HCT116 (cell line): Measurements from ENCODE around the gene CDK9. TPM values are rescaled to one million over a fixed set of nuclear protein-coding genes. Genes with fewer than 3 reads are reported as not detected.
A peak's percentile ranks its signal among the peaks of the same experiment; 100 is the strongest.

Source experiments
- ATAC-seq: fragments of 200-7000 bp; cut with Tn5 transposase; 2 replicates; pipeline ENCODE4 v1.9.1; 2020; ENCODE audit warnings: mild to moderate bottlenecking, moderate library complexity
- BruUV-seq: library from RNA; stranded (reverse); fragments of 400-500 nt; replicated peaks from 2 replicates; lab custom pipeline; 2021; lab: Mats Ljungman, UMichigan
- CTCF ChIA-PET: fragments of 300-600 bp; sonication (Branson Sonifier 250); formaldehyde crosslinking; loops from one replicate; lab custom pipeline; 2021; ENCODE audit warnings: antibody characterized with exemption; lab: Charles Lee
- POLR2A ChIA-PET: fragments of 300-600, 350-600 bp; sonication (Branson Sonifier 250); formaldehyde crosslinking; loops from one replicate; lab custom pipeline; 2021; ENCODE audit warnings: antibody characterized with exemption; lab: Charles Lee
- RAD21 ChIA-PET, 2 experiments: fragments of 300-600 bp; sonication (Branson Sonifier 250); formaldehyde crosslinking; loops; one replicate each; lab custom pipeline; 2023; ENCODE audit warnings: low total read pairs in 2 of 2; ENCODE audit not compliant: uncharacterized antibody in 2 of 2, unreplicated experiment in 2 of 2, low non-redundant PET in 1 of 2; lab: Charles Lee
- DNase-seq: peaks from one replicate; pipeline ENCODE4 v3.0.0-alpha.2; 2010; ENCODE audit warnings: low read depth, low spot score
- H2AFZ ChIP-seq: fragments of 200-600 bp; shearing (Covaris generic), sonication (generic); 2 replicates; pipeline ENCODE4 v1.6.1; 2017; ENCODE audit warnings: low read depth, mixed run types, mixed read lengths, antibody characterized with exemption, low read length; ENCODE audit not compliant: poor library complexity, severe bottlenecking
- H3K27ac ChIP-seq: 2 replicates; pipeline ENCODE4 v1.5.1; 2012; ENCODE audit warnings: low read depth, low read length
- H3K27me3 ChIP-seq: fragments of 200-600 bp; sonication (generic); 2 replicates; pipeline ENCODE4 v1.6.1; 2016; ENCODE audit warnings: mixed run types, low read length, mixed read lengths; ENCODE audit not compliant: insufficient read depth
- H3K36me3 ChIP-seq, 2 experiments: fragments of 200-500 bp in 1 of 2; fragments of 200-600 bp in 1 of 2; sonication (Bioruptor generic) in 1 of 2; sonication (generic) in 1 of 2; 2 replicates each; pipeline versions ENCODE4 v1.5.1 to v1.6.1; 2014 to 2016; ENCODE audit warnings: low read length in 2 of 2, inconsistent platforms in 1 of 2, mixed read lengths in 1 of 2, mixed run types in 1 of 2; ENCODE audit not compliant: insufficient read depth in 2 of 2, control insufficient read depth in 1 of 2
- H3K4me1 ChIP-seq, 2 experiments: fragments of 200-600 bp in 1 of 2; sonication (generic) in 1 of 2; 2 replicates each; pipeline versions ENCODE4 v1.5.1 to v1.6.1; 2012 to 2017; ENCODE audit warnings: low read length in 2 of 2, inconsistent platforms in 1 of 2, mild to moderate bottlenecking in 1 of 2, mixed read lengths in 1 of 2, mixed run types in 1 of 2, moderate library complexity in 1 of 2; ENCODE audit not compliant: insufficient read depth in 2 of 2, control insufficient read depth in 1 of 2
- H3K4me2 ChIP-seq: fragments of 200-600 bp; sonication (generic); 2 replicates; pipeline ENCODE4 v1.6.1; 2017; ENCODE audit warnings: mixed run types, low read length, mixed read lengths
- H3K4me3 ChIP-seq, 2 experiments: fragments of 200-600 bp in 1 of 2; sonication (generic) in 1 of 2; replicated peaks in 1 of 2; 2 replicates each; pipeline ENCODE4 v1.5.1; 2011 to 2016; ENCODE audit warnings: low read length in 2 of 2, control low read depth in 1 of 2, low read depth in 1 of 2, mild to moderate bottlenecking in 1 of 2, mixed read lengths in 1 of 2, mixed run types in 1 of 2
- H3K79me2 ChIP-seq: fragments of 200-600 bp; sonication (generic); 2 replicates; pipeline ENCODE4 v1.6.1; 2017; ENCODE audit warnings: mild to moderate bottlenecking, mixed run types, low read length, moderate library complexity, mixed read lengths; ENCODE audit not compliant: insufficient read depth
- H3K9ac ChIP-seq: fragments of 200-600 bp; sonication (generic); 2 replicates; pipeline ENCODE4 v1.6.1; 2016; ENCODE audit warnings: low read length, mixed read lengths
- H3K9me2 ChIP-seq: fragments of 200-600 bp; sonication (generic), shearing (Covaris generic); 2 replicates; pipeline ENCODE4 v1.6.1; 2017; ENCODE audit warnings: mixed run types, mild to moderate bottlenecking, moderate library complexity; ENCODE audit not compliant: insufficient read depth
- H3K9me3 ChIP-seq, 2 experiments: fragments of 200-500 bp in 1 of 2; fragments of 200-600 bp in 1 of 2; sonication (Bioruptor generic) in 1 of 2; sonication (generic) in 1 of 2; 2 replicates each; pipeline ENCODE4 v1.6.1; 2014 to 2017; ENCODE audit warnings: low read length in 2 of 2, mixed read lengths in 2 of 2, inconsistent platforms in 1 of 2, low read depth in 1 of 2, mild to moderate bottlenecking in 1 of 2, mixed run types in 1 of 2, moderate library complexity in 1 of 2; ENCODE audit not compliant: control insufficient read depth in 1 of 2, insufficient read depth in 1 of 2
- H4K20me1 ChIP-seq: fragments of 200-600 bp; sonication (generic), shearing (Covaris generic); 2 replicates; pipeline ENCODE4 v1.6.1; 2017; ENCODE audit warnings: mixed run types, mild to moderate bottlenecking, moderate library complexity; ENCODE audit not compliant: insufficient read depth
- CEBPB ChIP-seq: IDR thresholded peaks from 2 replicates; pipeline ENCODE4 v1.6.1; 2012; ENCODE audit warnings: low read depth
- ELF1 ChIP-seq: IDR thresholded peaks from 2 replicates; pipeline ENCODE4 v1.6.1; 2012; ENCODE audit warnings: low read depth, borderline replicate concordance
- EZH2 ChIP-seq: fragments of 200-600 bp; sonication (generic); IDR thresholded peaks from 2 replicates; pipeline ENCODE4 v1.6.1; 2017; ENCODE audit warnings: antibody characterized with exemption, mixed run types
- FOSL1 ChIP-seq: IDR thresholded peaks from 2 replicates; pipeline ENCODE4 v1.6.1; 2012; ENCODE audit warnings: low read depth
- RAD21 ChIP-seq: IDR thresholded peaks from 2 replicates; pipeline ENCODE4 v1.6.1; 2012; ENCODE audit warnings: low read depth, mild to moderate bottlenecking
- SP1 ChIP-seq: IDR thresholded peaks from 2 replicates; pipeline ENCODE4 v1.6.1; 2012; ENCODE audit warnings: low read depth
- ZBTB33 ChIP-seq: IDR thresholded peaks from 2 replicates; pipeline ENCODE4 v1.6.1; 2011; ENCODE audit warnings: mild to moderate bottlenecking, low read length, moderate library complexity; ENCODE audit not compliant: insufficient replicate concordance; ENCODE audit errors: extremely low read depth
- ZFX ChIP-seq: fragments of 450-650 bp; IDR thresholded peaks from 2 replicates; pipeline ENCODE4 v1.6.1; 2017
- ZNF274 ChIP-seq: fragments of 200-500 bp; sonication (Bioruptor generic); IDR thresholded peaks from 2 replicates; pipeline ENCODE4 v1.6.1; 2014; ENCODE audit warnings: mild to moderate bottlenecking, low read depth, low read length, inconsistent platforms
- intact Hi-C: fragments of 100-400 bp; cut with micrococcal nuclease; formaldehyde crosslinking; loops from 2 replicates; pipeline ENCODE4 v1.10.0; 2022
- total RNA-seq: library from RNA; stranded (reverse); gene quantifications from one replicate; pipeline ENCODE4 v1.2.1, GENCODE V29; 2021; ENCODE audit not compliant: unreplicated experiment
- TF ChIP-seq, protein P1 (sequence below): IDR thresholded peaks from 2 replicates; pipeline ENCODE4 v1.6.1; 2012
- TF ChIP-seq, protein P2 (sequence below), 3 experiments: fragments of 200-600 bp in 1 of 3; sonication (generic) in 1 of 3; IDR thresholded peaks in 2 of 3; conservative IDR thresholded peaks in 1 of 3; 2 replicates each; pipeline ENCODE4 v1.5.1; 2012 to 2017; ENCODE audit warnings: low read depth in 2 of 3, low read length in 2 of 3, antibody characterized with exemption in 1 of 3, borderline replicate concordance in 1 of 3, control low read depth in 1 of 3, mild to moderate bottlenecking in 1 of 3, mixed read lengths in 1 of 3, mixed run types in 1 of 3, moderate library complexity in 1 of 3; ENCODE audit not compliant: insufficient read depth in 1 of 3

Gene CDK9
- total RNA-seq, 1 experiment from 2014 or later = 102 TPM

- no peaks in the 10 kb centered on the region for H3K36me3 ChIP-seq
- H3K27ac ChIP-seq = no peak overlapping the region
- no peak overlapping the region for H3K4me3 ChIP-seq
- DNase-seq (no peak), ATAC-seq (peak; percentile 39)
- H3K4me2 ChIP-seq = no peak overlapping the region
- ChIA-PET RAD21 (no interaction called here), POLR2A (no interaction called here), CTCF (no interaction called here)
- BruUV-seq = no TSS peak
- intact Hi-C loops = no loop called here
- H3K9me3 ChIP-seq = no peaks in the 10 kb centered on the region
- no peaks in the 10 kb centered on the region for H3K27me3 ChIP-seq
- H3K4me1 ChIP-seq = peaks cover 0 to 7% of the 10 kb centered on the region in 2 experiments; a peak in 1 of 4 replicates
- H4K20me1 ChIP-seq = no peaks in the 10 kb centered on the region
- H2AFZ ChIP-seq = no peak overlapping the region
- H3K9me2 ChIP-seq = no peaks in the 10 kb centered on the region
- no peak overlapping the region for H3K9ac ChIP-seq
- TF ChIP-seq ELF1 (no peak), ZFX (no peak), EZH2 (no peak)
- TF ChIP-seq, protein P1, sequence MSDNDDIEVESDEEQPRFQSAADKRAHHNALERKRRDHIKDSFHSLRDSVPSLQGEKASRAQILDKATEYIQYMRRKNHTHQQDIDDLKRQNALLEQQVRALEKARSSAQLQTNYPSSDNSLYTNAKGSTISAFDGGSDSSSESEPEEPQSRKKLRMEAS = no peak
- TF ChIP-seq, protein P2, sequence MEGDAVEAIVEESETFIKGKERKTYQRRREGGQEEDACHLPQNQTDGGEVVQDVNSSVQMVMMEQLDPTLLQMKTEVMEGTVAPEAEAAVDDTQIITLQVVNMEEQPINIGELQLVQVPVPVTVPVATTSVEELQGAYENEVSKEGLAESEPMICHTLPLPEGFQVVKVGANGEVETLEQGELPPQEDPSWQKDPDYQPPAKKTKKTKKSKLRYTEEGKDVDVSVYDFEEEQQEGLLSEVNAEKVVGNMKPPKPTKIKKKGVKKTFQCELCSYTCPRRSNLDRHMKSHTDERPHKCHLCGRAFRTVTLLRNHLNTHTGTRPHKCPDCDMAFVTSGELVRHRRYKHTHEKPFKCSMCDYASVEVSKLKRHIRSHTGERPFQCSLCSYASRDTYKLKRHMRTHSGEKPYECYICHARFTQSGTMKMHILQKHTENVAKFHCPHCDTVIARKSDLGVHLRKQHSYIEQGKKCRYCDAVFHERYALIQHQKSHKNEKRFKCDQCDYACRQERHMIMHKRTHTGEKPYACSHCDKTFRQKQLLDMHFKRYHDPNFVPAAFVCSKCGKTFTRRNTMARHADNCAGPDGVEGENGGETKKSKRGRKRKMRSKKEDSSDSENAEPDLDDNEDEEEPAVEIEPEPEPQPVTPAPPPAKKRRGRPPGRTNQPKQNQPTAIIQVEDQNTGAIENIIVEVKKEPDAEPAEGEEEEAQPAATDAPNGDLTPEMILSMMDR (IDR thresholded peaks at IDR 0.05 in 2 of 3, conservative IDR thresholded peaks at IDR 0.05 in 1 of 3; ENCODE audit: borderline replicate concordance in 1 of 3, insufficient read depth in 1 of 3, low read depth in 2 of 3, low read length in 2 of 3) = 0 out of 6 replicates have a peak, but pooled peaks of 2 of the 3 experiments have one; percentile 7 to 10
- TF ChIP-seq, all 23 proteins: peak for 1
- H3K79me2 ChIP-seq = no peaks in the 10 kb centered on the region
Observed at GRCh38 chr9:127746959-127747569, 38.8 kb upstream of the CDK9 start.

DNA sequence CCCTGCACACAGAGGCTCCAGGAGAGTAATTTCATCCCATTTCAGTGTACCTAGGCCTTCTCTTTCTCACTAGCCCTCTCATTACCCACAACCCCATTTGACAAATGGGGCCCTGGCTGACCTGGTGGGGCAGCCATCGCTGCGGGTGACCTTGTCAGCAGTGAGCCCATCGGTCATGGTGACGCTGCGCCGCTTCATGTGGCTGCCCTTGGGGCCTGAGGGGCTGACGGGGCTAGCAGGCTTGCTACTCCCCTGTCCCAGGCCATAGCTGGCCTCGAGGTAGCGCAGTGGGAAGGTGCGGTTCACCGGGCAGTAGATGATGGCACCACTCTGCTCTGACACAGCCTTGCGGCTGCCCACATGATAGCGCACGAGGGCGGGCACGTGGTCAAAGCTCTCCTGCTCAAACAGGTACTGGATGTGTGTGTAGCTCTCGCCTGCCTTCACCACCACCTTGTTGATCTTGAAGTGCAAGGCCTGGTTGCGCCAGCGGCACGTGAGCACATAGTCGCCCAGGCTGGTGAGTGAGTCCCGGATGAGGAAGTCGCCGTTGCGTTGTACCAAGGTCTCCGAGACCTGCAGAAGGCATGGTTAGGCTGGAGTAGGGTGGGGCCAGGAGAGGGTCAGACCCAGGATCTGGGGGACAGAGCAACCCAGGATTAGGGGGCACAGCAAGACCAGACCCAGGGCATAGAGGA lies 36.6 kb upstream of the CDK9 start:
- no peak overlapping the region for H2AFZ ChIP-seq
- intact Hi-C loops = no loop called here
- H3K27me3 ChIP-seq = no peaks in the 10 kb centered on the region
- no TSS peak for BruUV-seq
- H3K4me1 ChIP-seq = no peaks in the 10 kb centered on the region
- no peaks in the 10 kb centered on the region for H3K36me3 ChIP-seq
- no peak for ATAC-seq
- no peaks in the 10 kb centered on the region for H3K9me3 ChIP-seq
- POLR2A ChIA-PET = no interaction called here
- RAD21 ChIA-PET = no interaction called here
- no peak overlapping the region for H3K4me2 ChIP-seq
- H3K9ac ChIP-seq = no peak overlapping the region
- DNase-seq = no peak
- CTCF ChIA-PET = no interaction called here
- no peak overlapping the region for H3K27ac ChIP-seq
- H3K79me2 ChIP-seq = no peaks in the 10 kb centered on the region
- H4K20me1 ChIP-seq = no peaks in the 10 kb centered on the region
- no peak overlapping the region for H3K4me3 ChIP-seq
- TF ChIP-seq ZBTB33 (no peak), FOSL1 (no peak), ELF1 (no peak), ZNF274 (no peak), CEBPB (no peak), SP1 (no peak), RAD21 (no peak)
- no peaks in the 10 kb centered on the region for H3K9me2 ChIP-seq
